Activated naive CD4-positive, alpha-beta T cell treated with Interleukin-2 at 50 U/mL for 16 hours (primary cell): ENCODE results near the gene CLECL1.
"Not testable (repeated sequence)": the region's sequence is repeated elsewhere in the genome, so short reads cannot be mapped to it uniquely, and the experiment has no call there.

Experiments
- DNase-seq: peaks from one replicate; pipeline ENCODE4 v3.0.0-alpha.2; 2020

CLECL1 gene

GRCh38 chr12:9718968-9719367 is 13.9 kb downstream of the CLECL1 start:
- no peak for DNase-seq

GRCh38 chr12:9717070-9717925 is 15.6 kb downstream of the CLECL1 start:
- no peak for DNase-seq

- not testable (repeated sequence) for DNase-seq
Measured at GRCh38 chr12:9713032-9713558, 19.8 kb downstream of the CLECL1 start.

- DNase-seq: no peak
Measured at GRCh38 chr12:9711664-9712063, 21.2 kb downstream of the CLECL1 start.

- no peak for DNase-seq
Measured at GRCh38 chr12:9710584-9711375, 22.1 kb downstream of the CLECL1 start.

- DNase-seq: no peak
Measured at GRCh38 chr12:9708853-9709252, 24.0 kb downstream of the CLECL1 start.

GRCh38 chr12:9707864-9708808 is 24.8 kb downstream of the CLECL1 start:
- DNase-seq: peak; percentile 66

GRCh38 chr12:9707356-9707755 is 25.5 kb downstream of the CLECL1 start:
- no peak for DNase-seq

- DNase-seq: no peak
Measured at GRCh38 chr12:9706086-9706685, 26.7 kb downstream of the CLECL1 start.

- DNase-seq: not testable (repeated sequence)
Measured at GRCh38 chr12:9704561-9704960, 28.3 kb downstream of the CLECL1 start.

GRCh38 chr12:9702255-9702654 is 30.6 kb downstream of the CLECL1 start:
- DNase-seq: peak; percentile 37

GRCh38 chr12:9701380-9702154 is 31.3 kb downstream of the CLECL1 start:
- DNase-seq: peak; percentile 32

GRCh38 chr12:9700606-9700956 is 32.3 kb downstream of the CLECL1 start:
- no peak for DNase-seq

- no peak for DNase-seq
Measured at GRCh38 chr12:9699898-9700605, 32.8 kb downstream of the CLECL1 start.

GRCh38 chr12:9699269-9699897 is 33.5 kb downstream of the CLECL1 start:
- DNase-seq: no peak

GRCh38 chr12:9698681-9699080 is 34.2 kb downstream of the CLECL1 start:
- no peak for DNase-seq

GRCh38 chr12:9697619-9698018 is 35.3 kb downstream of the CLECL1 start:
- no peak for DNase-seq

GRCh38 chr12:9695661-9696060 is 37.2 kb downstream of the CLECL1 start:
- not testable (repeated sequence) for DNase-seq

GRCh38 chr12:9695150-9695549 is 37.7 kb downstream of the CLECL1 start:
- not testable (repeated sequence) for DNase-seq

GRCh38 chr12:9694241-9694640 is 38.7 kb downstream of the CLECL1 start:
- DNase-seq: no peak
